ENCODE results near the gene ACOXL.

The ACOXL gene

GRCh38 chr2:110740747-110741349 is 8.5 kb downstream of the ACOXL start:
- Histone ChIP-seq H3K27ac (ENCODE audit: low read depth, low read length, poor library complexity, severe bottlenecking) (no peak overlapping the region), H3K9me2 (ENCODE audit: low read depth, low read length) (no peaks in the 10 kb centered on the region), H3K27me3 (ENCODE audit: insufficient read depth, low read length) (peaks cover 18% of the 10 kb centered on the region), H3K9me3 (ENCODE audit: low read length) (no peaks in the 10 kb centered on the region), H3K4me2 (ENCODE audit: low read length) (no peak overlapping the region), H3K36me3 (ENCODE audit: insufficient read depth, low read length) (no peaks in the 10 kb centered on the region), H2AFZ (ENCODE audit: low read length) (no peak overlapping the region), H3K79me2 (ENCODE audit: insufficient read depth, low read length) (no peaks in the 10 kb centered on the region), H3K4me3 (ENCODE audit: low read depth, low read length, poor library complexity, severe bottlenecking) (no peak overlapping the region), H3F3A (ENCODE audit: insufficient read depth, low read length) (no peaks in the 10 kb centered on the region), H4K20me1 (ENCODE audit: insufficient read depth, low read length) (no peaks in the 10 kb centered on the region), H3K9ac (ENCODE audit: low read length) (no peak overlapping the region), H3K4me1 (ENCODE audit: insufficient read depth, low read length, severe bottlenecking) (no peaks in the 10 kb centered on the region)
- no peak for TF ChIP-seq EZH2 (IDR thresholded peaks at IDR 0.05; ENCODE audit: borderline replicate concordance, low read length)
- TF ChIP-seq, protein P1, sequence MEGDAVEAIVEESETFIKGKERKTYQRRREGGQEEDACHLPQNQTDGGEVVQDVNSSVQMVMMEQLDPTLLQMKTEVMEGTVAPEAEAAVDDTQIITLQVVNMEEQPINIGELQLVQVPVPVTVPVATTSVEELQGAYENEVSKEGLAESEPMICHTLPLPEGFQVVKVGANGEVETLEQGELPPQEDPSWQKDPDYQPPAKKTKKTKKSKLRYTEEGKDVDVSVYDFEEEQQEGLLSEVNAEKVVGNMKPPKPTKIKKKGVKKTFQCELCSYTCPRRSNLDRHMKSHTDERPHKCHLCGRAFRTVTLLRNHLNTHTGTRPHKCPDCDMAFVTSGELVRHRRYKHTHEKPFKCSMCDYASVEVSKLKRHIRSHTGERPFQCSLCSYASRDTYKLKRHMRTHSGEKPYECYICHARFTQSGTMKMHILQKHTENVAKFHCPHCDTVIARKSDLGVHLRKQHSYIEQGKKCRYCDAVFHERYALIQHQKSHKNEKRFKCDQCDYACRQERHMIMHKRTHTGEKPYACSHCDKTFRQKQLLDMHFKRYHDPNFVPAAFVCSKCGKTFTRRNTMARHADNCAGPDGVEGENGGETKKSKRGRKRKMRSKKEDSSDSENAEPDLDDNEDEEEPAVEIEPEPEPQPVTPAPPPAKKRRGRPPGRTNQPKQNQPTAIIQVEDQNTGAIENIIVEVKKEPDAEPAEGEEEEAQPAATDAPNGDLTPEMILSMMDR (IDR thresholded peaks at IDR 0.05; ENCODE audit: low read length): no peak

DNA sequence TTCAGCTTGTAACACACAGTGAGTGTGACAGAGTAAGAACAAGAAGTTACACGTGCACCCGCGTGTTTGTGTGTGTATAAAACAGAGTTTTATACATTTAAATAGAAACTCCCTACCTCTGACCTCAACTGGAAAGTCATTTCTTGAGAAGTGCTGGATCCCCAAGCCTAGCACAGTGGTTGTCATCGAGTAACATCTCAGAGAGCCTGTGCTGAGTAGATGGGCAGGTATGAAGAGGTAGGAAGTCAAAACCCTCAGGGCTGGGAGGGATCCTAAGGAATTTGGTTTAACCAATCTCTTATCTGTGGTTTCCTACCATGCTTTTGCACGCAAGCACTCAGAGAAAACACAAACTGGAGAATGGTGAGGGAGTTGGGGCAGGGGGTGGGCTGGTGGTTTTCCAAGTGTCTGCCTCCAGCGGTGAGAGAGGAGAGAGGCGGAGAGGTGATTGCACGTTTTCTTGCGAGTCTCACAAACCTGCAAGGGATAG is 9.2 kb downstream of the ACOXL start:
- no peaks in the 10 kb centered on the region for H3K36me3 ChIP-seq (ENCODE audit: insufficient read depth, low read length)
- no peak overlapping the region for H3K9ac ChIP-seq (ENCODE audit: low read length)
- H3K9me2 ChIP-seq (ENCODE audit: low read depth, low read length): no peaks in the 10 kb centered on the region
- H3F3A ChIP-seq (ENCODE audit: insufficient read depth, low read length): no peaks in the 10 kb centered on the region
- no peaks in the 10 kb centered on the region for H3K79me2 ChIP-seq (ENCODE audit: insufficient read depth, low read length)
- no peak overlapping the region for H3K27ac ChIP-seq (ENCODE audit: low read depth, low read length, poor library complexity, severe bottlenecking)
- no peak overlapping the region for H2AFZ ChIP-seq (ENCODE audit: low read length)
- H4K20me1 ChIP-seq (ENCODE audit: insufficient read depth, low read length): no peaks in the 10 kb centered on the region
- H3K27me3 ChIP-seq (ENCODE audit: insufficient read depth, low read length): peaks cover 18% of the 10 kb centered on the region
- no peaks in the 10 kb centered on the region for H3K9me3 ChIP-seq (ENCODE audit: low read length)
- H3K4me2 ChIP-seq (ENCODE audit: low read length): no peak overlapping the region
- TF ChIP-seq EZH2 (IDR thresholded peaks at IDR 0.05; ENCODE audit: borderline replicate concordance, low read length): no peak
- TF ChIP-seq, protein P1 (IDR thresholded peaks at IDR 0.05; ENCODE audit: low read length): no peak
- H3K4me3 ChIP-seq (ENCODE audit: low read depth, low read length, poor library complexity, severe bottlenecking): no peak overlapping the region
- no peaks in the 10 kb centered on the region for H3K4me1 ChIP-seq (ENCODE audit: insufficient read depth, low read length, severe bottlenecking)

GRCh38 chr2:110742412-110742811 is 10.0 kb downstream of the ACOXL start:
- H3K4me3 ChIP-seq (ENCODE audit: low read depth, low read length, poor library complexity, severe bottlenecking): no peak overlapping the region
- no peak overlapping the region for H3K4me2 ChIP-seq (ENCODE audit: low read length)
- H3K9ac ChIP-seq (ENCODE audit: low read length): no peak overlapping the region
- no peaks in the 10 kb centered on the region for H3F3A ChIP-seq (ENCODE audit: insufficient read depth, low read length)
- no peak overlapping the region for H2AFZ ChIP-seq (ENCODE audit: low read length)
- H4K20me1 ChIP-seq (ENCODE audit: insufficient read depth, low read length): no peaks in the 10 kb centered on the region
- H3K27me3 ChIP-seq (ENCODE audit: insufficient read depth, low read length): peaks cover 18% of the 10 kb centered on the region
- TF ChIP-seq, protein P1 (IDR thresholded peaks at IDR 0.05; ENCODE audit: low read length): no peak
- no peak for TF ChIP-seq EZH2 (IDR thresholded peaks at IDR 0.05; ENCODE audit: borderline replicate concordance, low read length)
- H3K27ac ChIP-seq (ENCODE audit: low read depth, low read length, poor library complexity, severe bottlenecking): no peak overlapping the region
- no peaks in the 10 kb centered on the region for H3K9me2 ChIP-seq (ENCODE audit: low read depth, low read length)
- no peaks in the 10 kb centered on the region for H3K4me1 ChIP-seq (ENCODE audit: insufficient read depth, low read length, severe bottlenecking)
- H3K36me3 ChIP-seq (ENCODE audit: insufficient read depth, low read length): no peaks in the 10 kb centered on the region
- no peaks in the 10 kb centered on the region for H3K9me3 ChIP-seq (ENCODE audit: low read length)
- H3K79me2 ChIP-seq (ENCODE audit: insufficient read depth, low read length): no peaks in the 10 kb centered on the region
